ENCODE measurements around the gene DFFA. TPM values are rescaled to one million over a fixed set of nuclear protein-coding genes. Genes with fewer than 3 reads are reported as not detected.
"Not testable (repeated sequence)": the region's sequence is repeated elsewhere in the genome, so short reads cannot be mapped to it uniquely, and the experiment has no call there.

Gene DFFA
- total RNA-seq, 1 donor from 2014 or later, result 49.5 TPM

DNA sequence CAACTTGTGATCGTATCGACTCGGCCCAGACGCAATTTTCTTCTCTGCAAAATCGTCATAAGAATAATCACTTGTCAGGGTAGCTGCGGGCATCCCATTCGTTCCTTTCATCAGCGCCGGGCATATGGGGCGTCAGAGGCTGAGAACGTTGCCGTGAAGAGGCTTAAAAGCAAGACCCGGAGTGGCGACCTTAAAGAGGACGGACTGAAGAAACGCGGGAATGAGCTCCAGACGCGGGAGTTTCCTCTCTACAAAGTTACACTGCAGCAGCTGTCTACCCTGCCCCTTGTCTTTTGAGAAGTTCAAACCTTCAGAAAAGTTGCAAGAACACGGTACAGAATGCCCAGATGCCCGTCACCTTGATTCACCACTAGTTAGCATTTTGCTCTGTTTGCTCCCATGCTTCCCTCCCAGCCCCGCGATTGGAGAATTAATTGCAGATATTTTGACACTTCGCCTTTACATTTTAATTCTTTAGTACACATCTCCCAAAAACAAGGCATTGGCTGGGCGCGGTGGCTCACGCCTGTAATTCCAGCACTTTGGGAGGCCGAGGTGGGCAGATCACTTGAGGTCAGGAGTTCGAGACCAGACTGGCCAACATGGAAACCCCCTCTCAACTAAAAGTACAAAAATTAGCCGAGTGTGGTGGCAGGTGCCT is 41.1 kb downstream of the DFFA start:
- TF ChIP-seq, protein P1, sequence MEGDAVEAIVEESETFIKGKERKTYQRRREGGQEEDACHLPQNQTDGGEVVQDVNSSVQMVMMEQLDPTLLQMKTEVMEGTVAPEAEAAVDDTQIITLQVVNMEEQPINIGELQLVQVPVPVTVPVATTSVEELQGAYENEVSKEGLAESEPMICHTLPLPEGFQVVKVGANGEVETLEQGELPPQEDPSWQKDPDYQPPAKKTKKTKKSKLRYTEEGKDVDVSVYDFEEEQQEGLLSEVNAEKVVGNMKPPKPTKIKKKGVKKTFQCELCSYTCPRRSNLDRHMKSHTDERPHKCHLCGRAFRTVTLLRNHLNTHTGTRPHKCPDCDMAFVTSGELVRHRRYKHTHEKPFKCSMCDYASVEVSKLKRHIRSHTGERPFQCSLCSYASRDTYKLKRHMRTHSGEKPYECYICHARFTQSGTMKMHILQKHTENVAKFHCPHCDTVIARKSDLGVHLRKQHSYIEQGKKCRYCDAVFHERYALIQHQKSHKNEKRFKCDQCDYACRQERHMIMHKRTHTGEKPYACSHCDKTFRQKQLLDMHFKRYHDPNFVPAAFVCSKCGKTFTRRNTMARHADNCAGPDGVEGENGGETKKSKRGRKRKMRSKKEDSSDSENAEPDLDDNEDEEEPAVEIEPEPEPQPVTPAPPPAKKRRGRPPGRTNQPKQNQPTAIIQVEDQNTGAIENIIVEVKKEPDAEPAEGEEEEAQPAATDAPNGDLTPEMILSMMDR (conservative IDR thresholded peaks at IDR 0.05; ENCODE audit: low read depth, low read length), result no peak
- peak overlapping the region; percentile 97 for H3K4me3 ChIP-seq (ENCODE audit: low read depth, low read length)
- no peak for DNase-seq (ENCODE audit: low read depth)

DNA sequence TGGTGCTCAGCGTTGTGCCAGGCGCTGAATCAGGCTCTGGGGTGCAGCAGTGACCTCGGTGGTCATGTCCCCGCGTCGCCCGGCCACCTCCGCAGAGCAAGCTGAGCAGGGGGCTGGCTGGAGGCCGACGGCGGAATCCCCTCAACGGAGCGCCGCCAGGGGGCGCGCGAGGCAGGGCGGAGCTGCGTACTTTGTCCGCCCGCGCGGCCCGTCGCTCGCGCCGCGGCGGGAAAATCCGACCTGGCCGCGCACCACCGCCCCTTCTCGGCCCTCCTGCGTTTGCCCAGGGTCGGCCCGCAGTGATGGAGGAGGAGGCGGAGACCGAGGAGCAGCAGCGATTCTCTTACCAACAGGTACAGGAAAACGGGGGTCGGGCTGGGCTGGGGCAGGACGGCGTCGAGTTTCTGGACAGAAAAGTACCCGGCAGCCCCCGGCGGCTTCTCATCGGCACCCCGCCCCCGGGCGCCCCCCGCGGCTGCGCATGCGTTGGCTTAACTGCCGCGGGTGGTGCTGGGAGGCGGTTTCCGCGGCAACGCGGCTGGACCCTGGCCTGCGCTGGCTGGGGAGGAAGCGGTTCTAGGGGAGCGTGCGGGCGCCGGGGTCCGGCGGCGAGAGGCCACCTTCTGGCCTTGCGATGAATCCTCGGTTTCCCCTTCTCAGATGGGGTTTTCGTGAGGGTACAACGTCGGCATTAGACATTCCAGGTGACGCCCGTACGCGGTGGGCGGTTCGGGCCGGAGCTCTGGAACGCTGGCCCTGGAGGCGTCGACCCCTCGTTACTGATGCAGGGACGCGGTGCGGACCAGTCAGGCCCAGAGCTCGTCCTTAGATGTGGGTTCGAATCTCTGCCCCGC is 41.9 kb downstream of the DFFA start, which contains the start of gene CENPS:
Gene CENPS, plus strand, starts transcription at position 218 of the 854 bp plus-strand sequence. Its CDS starts 85 bp downstream, at position 303.
- no peak for DNase-seq (ENCODE audit: low read depth)
- TF ChIP-seq, protein P1 (conservative IDR thresholded peaks at IDR 0.05; ENCODE audit: low read depth, low read length), result peak; percentile 77
- peak within 1 kb of the TSS; percentile 97 for H3K4me3 ChIP-seq (ENCODE audit: low read depth, low read length)

DNA sequence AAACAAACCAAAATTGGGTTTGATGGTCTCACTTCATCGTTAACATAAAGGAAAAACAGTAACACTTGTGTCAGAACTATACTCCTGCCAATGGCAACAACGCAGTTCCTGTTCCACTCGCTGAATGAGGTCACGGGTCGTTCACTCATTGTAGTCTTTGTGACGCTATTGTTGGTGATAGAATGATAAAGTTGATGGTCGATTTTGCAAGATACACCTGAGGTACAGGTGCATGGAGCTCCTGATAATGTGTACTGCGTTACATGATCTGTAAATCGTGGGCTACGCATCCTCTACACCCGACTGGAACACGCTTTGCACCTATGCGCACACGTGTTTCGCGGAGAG is 42.5 kb downstream of the DFFA start:
- no peak for DNase-seq (ENCODE audit: low read depth)
- peak overlapping the region; percentile 97 for H3K4me3 ChIP-seq (ENCODE audit: low read depth, low read length)
- TF ChIP-seq, protein P1 (conservative IDR thresholded peaks at IDR 0.05; ENCODE audit: low read depth, low read length), result no peak

DNA sequence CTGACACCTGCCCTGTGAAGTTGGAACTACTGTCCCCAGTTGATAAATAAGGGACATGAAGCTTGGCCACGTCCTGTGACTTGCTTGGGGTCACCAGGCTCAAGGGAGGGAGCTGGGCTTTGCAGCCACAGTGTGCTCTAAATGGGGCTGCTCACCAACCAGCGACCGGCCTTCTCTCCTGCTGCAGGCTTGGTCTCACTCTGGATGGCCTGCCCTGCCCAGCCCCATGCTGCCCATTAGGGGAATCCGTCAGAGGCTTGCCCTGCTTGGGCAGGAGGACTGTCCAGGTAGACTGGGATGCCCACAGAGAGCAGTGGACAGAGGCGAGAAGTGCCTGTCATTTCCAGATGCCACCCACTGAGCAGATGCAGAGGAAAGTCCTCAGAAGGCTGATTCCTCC is 43.3 kb downstream of the DFFA start:
- TF ChIP-seq, protein P1 (conservative IDR thresholded peaks at IDR 0.05; ENCODE audit: low read depth, low read length), result no peak
- no peak for DNase-seq (ENCODE audit: low read depth)
- H3K4me3 ChIP-seq (ENCODE audit: low read depth, low read length), result no peak overlapping the region

DNA sequence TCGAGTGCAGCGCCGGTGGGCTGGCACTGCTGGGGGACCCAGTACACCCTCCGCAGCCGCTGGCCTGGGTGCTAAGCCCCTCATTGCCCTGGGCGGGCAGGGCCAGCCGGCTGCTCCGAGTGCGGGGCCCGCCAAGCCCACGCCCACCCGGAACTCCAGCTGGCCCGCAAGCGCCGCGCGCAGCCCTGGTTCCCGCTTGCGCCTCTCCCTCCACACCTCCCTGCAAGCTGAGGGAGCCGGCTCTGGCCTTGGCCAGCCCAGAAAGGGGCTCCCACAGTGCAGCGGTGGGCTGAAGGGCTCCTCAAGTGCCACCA is 45.8 kb downstream of the DFFA start:
- not testable (repeated sequence) for H3K4me3 ChIP-seq (ENCODE audit: low read depth, low read length); DNase-seq (ENCODE audit: low read depth)

DNA sequence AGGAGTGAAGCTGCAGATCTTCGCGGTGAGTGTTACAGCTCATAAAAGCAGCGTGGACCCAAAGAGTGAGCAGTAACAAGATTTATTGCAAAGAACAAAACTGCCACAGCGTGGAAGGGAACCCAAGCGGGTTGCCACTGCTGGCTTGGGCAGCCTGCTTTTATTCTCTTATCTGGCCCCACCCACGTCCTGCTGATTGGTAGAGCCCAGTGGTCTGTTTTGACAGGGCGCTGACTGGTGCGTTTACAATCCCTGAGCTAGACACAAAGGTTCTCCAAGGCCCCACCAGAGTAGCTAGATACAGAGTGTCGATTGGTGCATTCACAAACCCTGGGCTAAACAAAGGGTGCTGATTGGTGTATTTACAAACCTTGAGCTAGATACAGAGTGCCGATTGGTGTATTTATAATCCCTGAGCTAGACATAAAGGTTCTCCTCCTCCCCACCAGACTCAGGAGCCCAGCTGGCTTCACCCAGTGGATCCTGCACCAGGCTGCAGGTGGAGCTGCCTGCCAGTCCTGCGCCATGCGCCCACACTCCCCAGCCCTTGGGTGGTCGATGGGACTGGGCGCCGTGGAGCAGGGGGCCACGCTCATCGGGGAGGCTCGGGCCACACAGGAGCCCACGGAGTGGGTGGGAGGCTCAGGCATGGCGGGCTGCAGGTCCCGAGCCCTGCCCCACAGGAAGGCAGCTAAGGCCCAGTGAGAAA is 46.3 kb downstream of the DFFA start:
- DNase-seq (ENCODE audit: low read depth); H3K4me3 ChIP-seq (ENCODE audit: low read depth, low read length): not testable (repeated sequence)

DNA sequence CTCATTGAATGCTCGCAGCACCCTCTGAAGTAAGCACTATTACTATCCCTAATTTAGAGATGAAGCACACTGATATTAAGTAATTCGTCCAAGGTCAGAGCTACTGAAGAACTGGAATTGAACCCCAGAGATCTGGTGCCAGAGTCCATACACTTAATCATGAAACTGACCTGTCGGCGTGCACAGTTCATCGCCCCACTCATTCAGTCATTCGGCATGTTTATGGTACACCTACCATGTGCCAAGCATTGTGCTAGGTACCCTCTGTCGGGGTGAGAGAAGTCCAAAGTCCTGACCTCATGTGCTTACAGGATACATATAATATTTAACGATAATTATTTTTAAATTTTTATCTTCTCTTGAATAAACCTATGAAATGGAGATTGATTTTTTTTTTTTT is 47.7 kb downstream of the DFFA start:
- no peak for DNase-seq (ENCODE audit: low read depth)
- TF ChIP-seq, protein P1 (conservative IDR thresholded peaks at IDR 0.05; ENCODE audit: low read depth, low read length), result no peak

More for the DNA sequence above, 47.7 kb downstream of the DFFA start:
- H3K4me3 ChIP-seq (ENCODE audit: low read depth, low read length), result no peak overlapping the region
